Karpas-422 (cell line): ENCODE results near the gene USP17L19. TPM values are rescaled to one million over a fixed set of nuclear protein-coding genes. Genes with fewer than 3 reads are reported as not detected.
"Not testable (repeated sequence)": the region's sequence is repeated elsewhere in the genome, so short reads cannot be mapped to it uniquely, and the experiment has no call there.

ENCODE experiments used
- DNase-seq: peaks from one replicate; pipeline ENCODE4 v3.0.0-alpha.2; 2015
- H2AFZ ChIP-seq: fragments of 200-600 bp; sonication (generic); 2 replicates; pipeline ENCODE4 v1.6.1; 2014; ENCODE audit warnings: antibody characterized with exemption, low read length, mixed read lengths
- H3K27ac ChIP-seq: fragments of 200-600 bp; sonication (generic); 2 replicates; pipeline ENCODE4 v1.5.1; 2014; ENCODE audit warnings: mild to moderate bottlenecking, low read length, moderate library complexity
- H3K27me3 ChIP-seq: fragments of 200-600 bp; sonication (generic); 2 replicates; pipeline ENCODE4 v1.6.1; 2014; ENCODE audit warnings: low read length, mixed read lengths
- H3K36me3 ChIP-seq: fragments of 200-600 bp; sonication (generic); 2 replicates; pipeline ENCODE4 v1.6.1; 2014; ENCODE audit warnings: low read length, mixed read lengths; ENCODE audit not compliant: insufficient read depth
- H3K4me1 ChIP-seq: fragments of 200-600 bp; sonication (generic); 2 replicates; pipeline ENCODE4 v1.6.1; 2014; ENCODE audit warnings: mild to moderate bottlenecking, low read length, mixed read lengths
- H3K4me2 ChIP-seq: fragments of 200-600 bp; sonication (generic); 2 replicates; pipeline ENCODE4 v1.6.1; 2014; ENCODE audit warnings: low read length, low read depth, mild to moderate bottlenecking; ENCODE audit not compliant: poor library complexity, severe bottlenecking
- H3K4me3 ChIP-seq: fragments of 200-600 bp; sonication (generic); 2 replicates; pipeline ENCODE4 v1.5.1; 2014; ENCODE audit warnings: mild to moderate bottlenecking, antibody characterized with exemption, low read length, mixed read lengths
- H3K79me2 ChIP-seq: fragments of 200-600 bp; sonication (generic); 2 replicates; pipeline ENCODE4 v1.6.1; 2014; ENCODE audit warnings: mild to moderate bottlenecking, low read length, mixed read lengths
- H3K9ac ChIP-seq: fragments of 200-600 bp; sonication (generic); 2 replicates; pipeline ENCODE4 v1.6.0; 2014; ENCODE audit warnings: low read length
- H3K9me2 ChIP-seq: fragments of 200-600 bp; sonication (generic), shearing (Covaris generic); replicated peaks from 2 replicates; pipeline ENCODE4 v1.6.0; 2014; ENCODE audit warnings: mild to moderate bottlenecking, low read length, moderate library complexity; ENCODE audit not compliant: insufficient read depth
- H3K9me3 ChIP-seq: fragments of 300-700, 200-600 bp; sonication (generic); 2 replicates; pipeline ENCODE4 v1.6.1; 2014; ENCODE audit warnings: low read length, mixed read lengths
- H4K20me1 ChIP-seq: fragments of 200-600 bp; sonication (generic); 2 replicates; pipeline ENCODE4 v1.6.1; 2014; ENCODE audit warnings: mild to moderate bottlenecking, antibody characterized with exemption, low read length, low read depth; ENCODE audit not compliant: insufficient read depth
- total RNA-seq: library from RNA; depleted of rRNA; stranded (reverse); fragments of >200 nt; shearing (Covaris generic); gene quantifications from 2 replicates; pipeline ENCODE4 v1.2.3, GENCODE V29; 2014; ENCODE audit warnings: low replicate concordance; rRNA removed

Gene USP17L19, protein sequence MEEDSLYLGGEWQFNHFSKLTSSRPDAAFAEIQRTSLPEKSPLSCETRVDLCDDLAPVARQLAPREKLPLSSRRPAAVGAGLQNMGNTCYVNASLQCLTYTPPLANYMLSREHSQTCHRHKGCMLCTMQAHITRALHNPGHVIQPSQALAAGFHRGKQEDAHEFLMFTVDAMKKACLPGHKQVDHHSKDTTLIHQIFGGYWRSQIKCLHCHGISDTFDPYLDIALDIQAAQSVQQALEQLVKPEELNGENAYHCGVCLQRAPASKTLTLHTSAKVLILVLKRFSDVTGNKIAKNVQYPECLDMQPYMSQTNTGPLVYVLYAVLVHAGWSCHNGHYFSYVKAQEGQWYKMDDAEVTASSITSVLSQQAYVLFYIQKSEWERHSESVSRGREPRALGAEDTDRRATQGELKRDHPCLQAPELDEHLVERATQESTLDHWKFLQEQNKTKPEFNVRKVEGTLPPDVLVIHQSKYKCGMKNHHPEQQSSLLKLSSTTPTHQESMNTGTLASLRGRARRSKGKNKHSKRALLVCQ
- not detected in 2 replicates for total RNA-seq

DNA sequence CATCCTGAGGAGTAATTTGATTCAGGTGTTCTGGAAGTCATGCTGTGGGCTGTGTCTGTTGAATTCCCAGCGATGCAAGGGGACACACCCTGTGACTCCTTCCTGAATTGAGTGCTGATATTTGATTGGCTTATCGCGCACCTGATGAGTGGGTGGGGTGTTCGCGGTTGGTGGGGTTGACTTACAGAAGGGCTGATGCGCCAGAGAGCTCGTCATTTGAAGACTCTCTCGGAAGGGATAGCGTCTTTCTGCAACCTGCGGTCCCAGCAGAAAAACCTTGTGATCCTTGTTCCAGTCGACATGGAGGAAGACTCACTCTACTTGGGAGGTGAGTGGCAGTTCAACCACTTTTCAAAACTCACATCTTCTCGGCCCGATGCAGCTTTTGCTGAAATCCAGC is at the start of gene USP17L19:
Gene USP17L19 (plus strand): TSS at position 301 of the 400 bp plus-strand sequence. CDS start 0 bp downstream, at position 301.
- H3K79me2 ChIP-seq, H4K20me1 ChIP-seq, H3K4me3 ChIP-seq, H3K9me3 ChIP-seq, H3K27ac ChIP-seq, DNase-seq, H3K27me3 ChIP-seq, H3K4me1 ChIP-seq, H3K9me2 ChIP-seq, H3K4me2 ChIP-seq, H3K9ac ChIP-seq, H3K36me3 ChIP-seq, H2AFZ ChIP-seq: not testable (repeated sequence)

DNA sequence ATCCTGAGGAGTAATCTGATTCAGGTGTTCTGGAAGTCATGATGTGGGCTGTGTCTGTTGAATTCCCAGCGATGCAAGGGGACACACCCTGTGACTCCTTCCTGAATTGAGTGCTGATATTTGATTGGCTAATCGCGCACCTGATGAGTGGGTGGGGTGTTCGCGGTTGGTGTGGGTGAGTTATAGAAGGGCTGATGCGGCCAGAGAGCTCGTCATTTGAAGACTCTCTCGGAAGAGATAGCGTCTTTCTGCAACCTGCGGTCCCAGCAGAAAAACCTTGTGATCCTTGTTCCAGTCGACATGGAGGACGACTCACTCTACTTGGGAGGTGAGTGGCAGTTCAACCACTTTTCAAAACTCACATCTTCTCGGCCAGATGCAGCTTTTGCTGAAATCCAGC is 42.8 kb upstream of the USP17L19 start, which contains the start of gene USP17L10:
Gene USP17L10 (plus strand): TSS at position 301 of the 400 bp plus-strand sequence. CDS start 0 bp downstream, at position 301.
- not testable (repeated sequence) for H2AFZ ChIP-seq, H3K4me1 ChIP-seq, H3K9me3 ChIP-seq, H3K4me3 ChIP-seq, H3K9me2 ChIP-seq, H3K36me3 ChIP-seq, H3K9ac ChIP-seq, H4K20me1 ChIP-seq, H3K79me2 ChIP-seq, DNase-seq, H3K27ac ChIP-seq, H3K4me2 ChIP-seq, H3K27me3 ChIP-seq

DNA sequence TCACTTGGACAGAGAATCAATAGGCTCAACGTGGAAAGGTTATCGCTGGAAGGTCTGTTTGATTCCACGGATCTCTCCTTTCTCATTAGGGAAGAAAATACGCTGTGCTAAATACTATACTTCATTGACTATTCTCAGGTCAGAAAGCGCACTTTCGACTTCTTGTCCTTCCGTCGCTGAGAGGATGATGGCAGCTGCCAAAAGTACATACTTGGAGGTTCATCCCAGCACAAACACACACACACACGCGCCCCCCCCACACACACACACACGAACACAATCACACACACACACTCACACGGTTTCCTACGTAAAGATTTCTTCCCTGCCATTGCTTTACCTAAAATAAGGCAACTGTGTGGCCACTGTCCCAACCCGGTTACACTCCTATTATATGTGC is 38.5 kb upstream of the USP17L19 start:
- not testable (repeated sequence) for H2AFZ ChIP-seq, H3K79me2 ChIP-seq, H3K9me3 ChIP-seq, H3K4me1 ChIP-seq, DNase-seq, H3K27ac ChIP-seq, H3K9me2 ChIP-seq, H3K9ac ChIP-seq, H3K27me3 ChIP-seq, H4K20me1 ChIP-seq, H3K36me3 ChIP-seq, H3K4me2 ChIP-seq, H3K4me3 ChIP-seq

DNA sequence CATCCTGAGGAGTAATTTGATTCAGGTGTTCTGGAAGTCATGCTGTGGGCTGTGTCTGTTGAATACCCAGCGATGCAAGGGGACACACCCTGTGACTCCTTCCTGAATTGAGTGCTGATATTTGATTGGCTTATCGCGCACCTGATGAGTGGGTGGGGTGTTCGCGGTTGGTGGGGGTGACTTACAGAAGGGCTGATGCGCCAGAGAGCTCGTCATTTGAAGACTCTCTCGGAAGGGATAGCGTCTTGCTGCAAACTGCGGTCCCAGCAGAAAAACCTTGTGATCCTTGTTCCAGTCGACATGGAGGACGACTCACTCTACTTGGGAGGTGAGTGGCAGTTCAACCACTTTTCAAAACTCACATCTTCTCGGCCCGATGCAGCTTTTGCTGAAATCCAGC is 38.1 kb upstream of the USP17L19 start, which contains the start of gene USP17L11:
Gene USP17L11 (plus strand): TSS at position 301 of the 400 bp plus-strand sequence. CDS start 0 bp downstream, at position 301.
- H2AFZ ChIP-seq, H3K27me3 ChIP-seq, H3K9ac ChIP-seq, H3K9me3 ChIP-seq, H3K4me1 ChIP-seq, H3K4me2 ChIP-seq, H3K79me2 ChIP-seq, H4K20me1 ChIP-seq, H3K36me3 ChIP-seq, H3K27ac ChIP-seq, DNase-seq, H3K4me3 ChIP-seq, H3K9me2 ChIP-seq: not testable (repeated sequence)

DNA sequence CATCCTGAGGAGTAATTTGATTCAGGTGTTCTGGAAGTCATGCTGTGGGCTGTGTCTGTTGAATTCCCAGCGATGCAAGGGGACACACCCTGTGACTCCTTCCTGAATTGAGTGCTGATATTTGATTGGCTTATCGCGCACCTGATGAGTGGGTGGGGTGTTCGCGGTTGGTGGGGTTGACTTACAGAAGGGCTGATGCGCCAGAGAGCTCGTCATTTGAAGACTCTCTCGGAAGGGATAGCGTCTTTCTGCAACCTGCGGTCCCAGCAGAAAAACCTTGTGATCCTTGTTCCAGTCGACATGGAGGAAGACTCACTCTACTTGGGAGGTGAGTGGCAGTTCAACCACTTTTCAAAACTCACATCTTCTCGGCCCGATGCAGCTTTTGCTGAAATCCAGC is 33.3 kb upstream of the USP17L19 start, which contains the start of gene USP17L12:
Gene USP17L12 (plus strand): TSS at position 301 of the 400 bp plus-strand sequence. CDS start 0 bp downstream, at position 301.
- H3K4me3 ChIP-seq, H3K36me3 ChIP-seq, H4K20me1 ChIP-seq, H3K27ac ChIP-seq, H3K4me1 ChIP-seq, H3K79me2 ChIP-seq, H3K4me2 ChIP-seq, H3K9me2 ChIP-seq, H3K9ac ChIP-seq, H2AFZ ChIP-seq, H3K27me3 ChIP-seq, DNase-seq, H3K9me3 ChIP-seq: not testable (repeated sequence)

DNA sequence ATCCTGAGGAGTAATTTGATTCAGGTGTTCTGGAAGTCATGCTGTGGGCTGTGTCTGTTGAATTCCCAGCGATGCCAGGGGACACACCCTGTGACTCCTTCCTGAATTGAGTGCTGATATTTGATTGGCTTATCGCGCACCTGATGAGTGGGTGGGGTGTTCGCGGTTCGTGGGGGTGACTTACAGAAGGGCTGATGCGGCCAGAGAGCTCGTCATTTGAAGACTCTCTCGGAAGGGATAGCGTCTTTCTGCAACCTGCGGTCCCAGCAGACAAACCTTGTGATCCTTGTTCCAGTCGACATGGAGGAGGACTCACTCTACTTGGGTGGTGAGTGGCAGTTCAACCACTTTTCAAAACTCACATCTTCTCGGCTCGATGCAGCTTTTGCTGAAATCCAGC is 28.6 kb upstream of the USP17L19 start, which contains the start of gene USP17L13:
Gene USP17L13 (plus strand): TSS at position 301 of the 400 bp plus-strand sequence. CDS start 0 bp downstream, at position 301.
- not testable (repeated sequence) for H3K79me2 ChIP-seq, H2AFZ ChIP-seq, H3K9ac ChIP-seq, H3K9me2 ChIP-seq, H3K9me3 ChIP-seq, H4K20me1 ChIP-seq, H3K4me1 ChIP-seq, DNase-seq, H3K4me2 ChIP-seq, H3K27me3 ChIP-seq, H3K27ac ChIP-seq, H3K4me3 ChIP-seq, H3K36me3 ChIP-seq

DNA sequence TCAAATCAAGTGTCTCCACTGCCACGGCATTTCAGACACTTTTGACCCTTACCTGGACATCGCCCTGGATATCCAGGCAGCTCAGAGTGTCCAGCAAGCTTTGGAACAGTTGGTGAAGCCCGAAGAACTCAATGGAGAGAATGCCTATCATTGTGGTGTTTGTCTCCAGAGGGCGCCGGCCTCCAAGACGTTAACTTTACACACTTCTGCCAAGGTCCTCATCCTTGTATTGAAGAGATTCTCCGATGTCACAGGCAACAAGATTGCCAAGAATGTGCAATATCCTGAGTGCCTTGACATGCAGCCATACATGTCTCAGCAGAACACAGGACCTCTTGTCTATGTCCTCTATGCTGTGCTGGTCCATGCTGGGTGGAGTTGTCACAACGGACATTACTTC is 22.9 kb upstream of the USP17L19 start:
- not testable (repeated sequence) for H3K9ac ChIP-seq, H3K36me3 ChIP-seq, H2AFZ ChIP-seq, H3K27ac ChIP-seq, H3K9me2 ChIP-seq, H3K27me3 ChIP-seq, H3K4me3 ChIP-seq, H3K4me1 ChIP-seq, H3K4me2 ChIP-seq, H3K9me3 ChIP-seq, H3K79me2 ChIP-seq, DNase-seq, H4K20me1 ChIP-seq

DNA sequence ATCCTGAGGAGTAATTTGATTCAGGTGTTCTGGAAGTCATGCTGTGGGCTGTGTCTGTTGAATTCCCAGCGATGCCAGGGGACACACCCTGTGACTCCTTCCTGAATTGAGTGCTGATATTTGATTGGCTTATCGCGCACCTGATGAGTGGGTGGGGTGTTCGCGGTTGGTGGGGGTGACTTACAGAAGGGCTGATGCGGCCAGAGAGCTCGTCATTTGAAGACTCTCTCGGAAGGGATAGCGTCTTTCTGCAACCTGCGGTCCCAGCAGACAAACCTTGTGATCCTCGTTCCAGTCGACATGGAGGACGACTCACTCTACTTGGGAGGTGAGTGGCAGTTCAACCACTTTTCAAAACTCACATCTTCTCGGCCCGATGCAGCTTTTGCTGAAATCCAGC is 19.1 kb upstream of the USP17L19 start, which contains the start of gene USP17L15:
Gene USP17L15 (plus strand): TSS at position 301 of the 400 bp plus-strand sequence. CDS start 0 bp downstream, at position 301.
- not testable (repeated sequence) for H3K27me3 ChIP-seq, H3K4me2 ChIP-seq, H3K9ac ChIP-seq, H3K9me3 ChIP-seq, H4K20me1 ChIP-seq, H3K9me2 ChIP-seq, H3K27ac ChIP-seq, DNase-seq, H2AFZ ChIP-seq, H3K4me3 ChIP-seq, H3K79me2 ChIP-seq, H3K36me3 ChIP-seq, H3K4me1 ChIP-seq
